IMR-90 (cell line): ENCODE measurements around the gene CLPTM1L. TPM values are rescaled to one million over a fixed set of nuclear protein-coding genes. Genes with fewer than 3 reads are reported as not detected.

Experiments
- ATAC-seq: fragments of 200-7000 bp; cut with Tn5 transposase; 2 replicates; pipeline ENCODE4 v1.9.1; 2020; ENCODE audit warnings: low read depth, mild to moderate bottlenecking, moderate library complexity
- BruUV-seq: library from RNA; stranded (reverse); fragments of 400-500 nt; replicated peaks from 2 replicates; lab custom pipeline; 2021; lab: Mats Ljungman, UMichigan
- CTCF ChIA-PET: fragments of 300-600 bp; formaldehyde crosslinking; extraction: SDS; loops from one replicate; lab custom pipeline; 2021; ENCODE audit warnings: antibody characterized with exemption; lab: Yijun Ruan, JAX
- POLR2A ChIA-PET: fragments of 300-600 bp; sonication (Branson Sonifier 250); formaldehyde crosslinking; loops from one replicate; lab custom pipeline; 2022; ENCODE audit warnings: antibody characterized with exemption; ENCODE audit not compliant: unreplicated experiment; lab: Charles Lee
- DNase-seq: peaks from one replicate; pipeline ENCODE4 v3.0.0; 2013
- H2AFZ ChIP-seq: replicated peaks from 2 replicates; pipeline ENCODE3; 2013; ENCODE audit warnings: low read length, mild to moderate bottlenecking; ENCODE audit not compliant: poor library complexity
- H2AK5ac ChIP-seq: 2 replicates; pipeline ENCODE4 v1.6.1; 2013; ENCODE audit warnings: low read depth, low read length, inconsistent platforms
- H2AK9ac ChIP-seq: replicated peaks from 2 replicates; pipeline ENCODE3; 2013; ENCODE audit warnings: mild to moderate bottlenecking, low read depth, low read length, moderate library complexity; ENCODE audit not compliant: poor library complexity
- H2BK120ac ChIP-seq: 2 replicates; pipeline ENCODE4 v1.6.1; 2013; ENCODE audit warnings: low read depth, low read length, inconsistent platforms
- H2BK15ac ChIP-seq: 3 replicates; pipeline ENCODE4 v1.6.1; 2013; ENCODE audit warnings: low read depth, low read length, inconsistent platforms
- H2BK20ac ChIP-seq: 2 replicates; pipeline ENCODE4 v1.6.1; 2013; ENCODE audit warnings: low read depth, mild to moderate bottlenecking, inconsistent platforms, low read length, moderate library complexity
- H2BK5ac ChIP-seq: 2 replicates; pipeline ENCODE4 v1.6.1; 2013; ENCODE audit warnings: mild to moderate bottlenecking, low read depth, low read length, inconsistent platforms; ENCODE audit not compliant: poor library complexity, severe bottlenecking
- H3K14ac ChIP-seq: replicated peaks from 2 replicates; pipeline ENCODE4 v1.6.1; 2013; ENCODE audit warnings: low read depth, low read length, inconsistent platforms
- H3K18ac ChIP-seq: 2 replicates; pipeline ENCODE4 v1.6.1; 2013; ENCODE audit warnings: low read depth, low read length, control low read depth
- H3K23ac ChIP-seq: 2 replicates; pipeline ENCODE4 v1.6.1; 2013; ENCODE audit warnings: low read depth, low read length, inconsistent platforms
- H3K27ac ChIP-seq: 2 replicates; pipeline ENCODE4 v1.5.1; 2013; ENCODE audit warnings: mild to moderate bottlenecking, control low read depth, low read length; ENCODE audit not compliant: insufficient read depth
- H3K27me3 ChIP-seq: 2 replicates; pipeline ENCODE4 v1.6.1; 2013; ENCODE audit warnings: low read length; ENCODE audit not compliant: control insufficient read depth, insufficient read depth
- H3K36me3 ChIP-seq: 2 replicates; pipeline ENCODE4 v1.6.1; 2013; ENCODE audit warnings: low read length, mixed read lengths; ENCODE audit not compliant: control insufficient read depth, insufficient read depth
- H3K4ac ChIP-seq: 2 replicates; pipeline ENCODE4 v1.6.1; 2013; ENCODE audit warnings: low read depth, low read length, inconsistent platforms
- H3K4me1 ChIP-seq: 2 replicates; pipeline ENCODE4 v1.6.1; 2013; ENCODE audit warnings: low read length, mixed read lengths; ENCODE audit not compliant: control insufficient read depth, insufficient read depth
- H3K4me2 ChIP-seq: 2 replicates; pipeline ENCODE4 v1.6.1; 2013; ENCODE audit warnings: low read depth, mild to moderate bottlenecking, control low read depth, low read length, moderate library complexity
- H3K4me3 ChIP-seq: 2 replicates; pipeline ENCODE4 v1.5.1; 2013; ENCODE audit warnings: low read depth, mild to moderate bottlenecking, control low read depth, low read length, moderate library complexity; ENCODE audit not compliant: insufficient read depth
- H3K56ac ChIP-seq: 2 replicates; pipeline ENCODE4 v1.6.1; 2013; ENCODE audit warnings: low read length, inconsistent platforms; ENCODE audit not compliant: insufficient read depth; ENCODE audit errors: extremely low read depth
- H3K79me1 ChIP-seq, 2 experiments: 2 replicates each; pipeline ENCODE4 v1.6.1; 2013; ENCODE audit warnings: low read length in 2 of 2, inconsistent platforms in 1 of 2, low read depth in 1 of 2
- H3K9ac ChIP-seq: 2 replicates; pipeline ENCODE4 v1.6.1; 2013; ENCODE audit warnings: low read depth, low read length, control low read depth
- H3K9me1 ChIP-seq: 2 replicates; pipeline ENCODE4 v1.6.1; 2013; ENCODE audit warnings: low read length, inconsistent platforms; ENCODE audit not compliant: insufficient read depth
- H3K9me3 ChIP-seq: 2 replicates; pipeline ENCODE4 v1.6.1; 2013; ENCODE audit warnings: low read length; ENCODE audit not compliant: control insufficient read depth, insufficient read depth
- H4K20me1 ChIP-seq: 2 replicates; pipeline ENCODE4 v1.6.1; 2013; ENCODE audit warnings: low read length, inconsistent platforms; ENCODE audit not compliant: insufficient read depth
- H4K5ac ChIP-seq: 2 replicates; pipeline ENCODE4 v1.6.1; 2013; ENCODE audit warnings: mild to moderate bottlenecking, low read depth, low read length, control low read depth
- H4K8ac ChIP-seq, 2 experiments: 2 replicates each; pipeline ENCODE4 v1.6.1; 2013; ENCODE audit warnings: low read depth in 2 of 2, low read length in 2 of 2, control low read depth in 1 of 2, inconsistent platforms in 1 of 2
- H4K91ac ChIP-seq: 2 replicates; pipeline ENCODE4 v1.6.1; 2013; ENCODE audit warnings: low read depth, low read length, inconsistent platforms; ENCODE audit not compliant: insufficient read depth
- CHD1 ChIP-seq: IDR thresholded peaks from 2 replicates; pipeline ENCODE4 v1.6.1; 2012; ENCODE audit warnings: low read depth, low read length, improper control_type of control experiment
- FOS ChIP-seq: fragments of 150-350 bp; IDR thresholded peaks from 2 replicates; pipeline ENCODE4 v1.6.1; 2016; ENCODE audit warnings: low read depth, low read length
- RAD21 ChIP-seq: IDR thresholded peaks from 2 replicates; pipeline ENCODE4 v1.6.1; 2012; ENCODE audit warnings: low read length, improper control_type of control experiment
- USF2 ChIP-seq: fragments of 150-350 bp; IDR thresholded peaks from 2 replicates; pipeline ENCODE4 v1.6.1; 2017; ENCODE audit warnings: mild to moderate bottlenecking, antibody characterized with exemption, low read length, low read depth
- WGBS, 2 experiments: methylation state at CpG; one replicate each; pipeline versions ENCODE4 v1.1.5 to v1.1.7; 2013; ENCODE audit warnings: missing lambda C conversion rate in 2 of 2; ENCODE audit not compliant: insufficient read length in 1 of 2; ENCODE audit errors: extremely low coverage in 2 of 2; 5-methylcytosine and 5-hydroxymethylcytosine counted together
- dilution Hi-C: fragments of 300-500 bp; cut with HindIII; formaldehyde crosslinking; loops from one replicate; pipeline ENCODE4 v1.14.3; 2018; ENCODE audit warnings: low sequenced_read_pairs; ENCODE audit not compliant: unreplicated experiment
- in situ Hi-C: fragments of 300-500 bp; cut with MboI; formaldehyde crosslinking; loops from 3 replicates; pipeline ENCODE4 v1.14.3; 2019; ENCODE audit warnings: low sequenced_read_pairs, inconsistent platforms, mixed read lengths
- intact Hi-C: fragments of 100-400 bp; cut with micrococcal nuclease; formaldehyde crosslinking; loops from 2 replicates; pipeline ENCODE4 v1.10.0; 2022
- polyA plus RNA-seq, 3 experiments: library from polyadenylated mRNA; depleted of rRNA; stranded (reverse); fragments of >200 nt; gene quantifications; 2 replicates each; pipeline ENCODE4 v1.2.3, GENCODE V29; 2012; ENCODE audit warnings: low replicate concordance in 1 of 3
- total RNA-seq: library from RNA; depleted of rRNA; stranded (reverse); fragments of >200 nt; gene quantifications from 2 replicates; pipeline ENCODE4 v1.2.3, GENCODE V29; 2012

Gene CLPTM1L
- total and polyA plus RNA-seq, 2 of the 4 experiments (the other 2 are of a cell fraction): 114 to 137 TPM

GRCh38 chr5:1366514-1366913 lies 21.6 kb upstream of the CLPTM1L start:
- Histone ChIP-seq H3K23ac (no peak overlapping the region), H2AFZ (no peak overlapping the region), H4K8ac (no peak overlapping the region), H3K4me3 (no peak overlapping the region), H3K4ac (no peak overlapping the region), H3K18ac (no peak overlapping the region), H3K27ac (no peak overlapping the region), H4K5ac (no peak overlapping the region), H4K20me1 (no peaks in the 10 kb centered on the region), H3K9me1 (no peaks in the 10 kb centered on the region), H3K4me1 (no peaks in the 10 kb centered on the region), H3K36me3 (no peaks in the 10 kb centered on the region), H3K9me3 (no peaks in the 10 kb centered on the region), H2AK5ac (no peak overlapping the region), H3K4me2 (no peak overlapping the region), H2BK20ac (no peak overlapping the region), H2BK120ac (no peak overlapping the region), H3K14ac (no peak overlapping the region), H2BK5ac (no peak overlapping the region), H2AK9ac (no peak overlapping the region), H3K56ac (no peak overlapping the region), H3K27me3 (peaks cover 43% of the 10 kb centered on the region; the same call in 1 of the 2 replicates), H4K91ac (no peak overlapping the region), H3K79me1 (no peaks in the 10 kb centered on the region), H2BK15ac (no peak overlapping the region), H3K9ac (no peak overlapping the region)
- DNase-seq: no peak
- CTCF ChIA-PET: no interaction called here
- no peak for ATAC-seq
- dilution Hi-C loops (no loop called here), in situ Hi-C loops (loop anchor here (25.0 kb wide), 1 partner anchor 271 kb away; no protein-coding TSS in a partner anchor), intact Hi-C loops (no loop called here)
- POLR2A ChIA-PET: no interaction called here
- 90% methylated on average over 2 of the region's 14 CpGs; no CpG with 5 or more reads in 1 of the 2 experiments for WGBS, 2 experiments
- no peak for TF ChIP-seq CHD1
- TF ChIP-seq FOS: no peak
- TF ChIP-seq USF2: no peak
- TF ChIP-seq RAD21: no peak
- BruUV-seq: no TSS peak
